Mesenteric fat pad (tissue), 1 donor: Measurements from ENCODE around the gene GALNT9. TPM values are rescaled to one million over a fixed set of nuclear protein-coding genes. Genes with fewer than 3 reads are reported as not detected.
"Not testable (repeated sequence)": the region's sequence is repeated elsewhere in the genome, so short reads cannot be mapped to it uniquely, and the experiment has no call there.

Source experiments
- DNase-seq: peaks from one replicate; pipeline ENCODE4 v3.0.0-alpha.2; 2020; ENCODE audit warnings: low spot score
- total RNA-seq: library from RNA; stranded (reverse); fragmentation: NEBNext Ultra II Directional; extraction: Animal tissue kit (Norgen Biotek cat#: 25700); gene quantifications from one replicate; pipeline ENCODE4 v1.2.1, GENCODE V29; 2021
- donor health status: DM: yes; HTN: yes; CAD: no.

GALNT9 gene
- total RNA-seq, 1 donor from 2014 or later = not detected

GRCh38 chr12:132295561-132295960 is 33.8 kb downstream of the GALNT9 start:
- not testable (repeated sequence) for DNase-seq

GRCh38 chr12:132295101-132295526 is 34.3 kb downstream of the GALNT9 start:
- no peak for DNase-seq

- DNase-seq = no peak
Observed at GRCh38 chr12:132294121-132295034, 35.0 kb downstream of the GALNT9 start.

GRCh38 chr12:132292328-132293319 is 36.8 kb downstream of the GALNT9 start:
- no peak for DNase-seq

GRCh38 chr12:132291402-132292175 is 37.8 kb downstream of the GALNT9 start:
- no peak for DNase-seq

- DNase-seq = no peak
Observed at GRCh38 chr12:132290203-132290540, 39.2 kb downstream of the GALNT9 start.

GRCh38 chr12:132289356-132290202 is 39.8 kb downstream of the GALNT9 start:
- no peak for DNase-seq

GRCh38 chr12:132288516-132289215 is 40.7 kb downstream of the GALNT9 start:
- DNase-seq = no peak

GRCh38 chr12:132287391-132288238 is 41.8 kb downstream of the GALNT9 start:
- DNase-seq = no peak

- DNase-seq = no peak
Observed at GRCh38 chr12:132286912-132287311, 42.5 kb downstream of the GALNT9 start.

GRCh38 chr12:132285991-132286681 is 43.3 kb downstream of the GALNT9 start:
- no peak for DNase-seq

GRCh38 chr12:132284827-132285741 is 44.3 kb downstream of the GALNT9 start:
- no peak for DNase-seq

GRCh38 chr12:132284071-132284826 is 45.1 kb downstream of the GALNT9 start:
- DNase-seq = no peak

- no peak for DNase-seq
Observed at GRCh38 chr12:132282950-132283771, 46.2 kb downstream of the GALNT9 start.
